ENCODE results near the gene PAWR. TPM values are rescaled to one million over a fixed set of nuclear protein-coding genes. Genes with fewer than 3 reads are reported as not detected.

Gene PAWR
- total and polyA plus RNA-seq, 2 of the 13 experiments (the other 11 are each of a cell fraction or from before 2014, with no cell fraction given): 29.1 to 36.1 TPM

- TF ChIP-seq HNF1A (IDR thresholded peaks at IDR 0.05; ENCODE audit: low read depth): no peak; the same call in 1 of the 2 replicates
- no peak; the same call in 1 of the 2 replicates for TF ChIP-seq HNF1A (CRISPR knock-in tag; IDR thresholded peaks at IDR 0.05; ENCODE audit: borderline replicate concordance)
- TF ChIP-seq ZNF792 (CRISPR knock-in tag; IDR thresholded peaks at IDR 0.05): 0 out of 2 replicates have a peak, but pooled peaks have one; percentile 8
- TF ChIP-seq ZSCAN21 (CRISPR knock-in tag; IDR thresholded peaks at IDR 0.05; ENCODE audit: borderline replicate concordance): no peak
- TF ChIP-seq ZNF260 (CRISPR knock-in tag; IDR thresholded peaks at IDR 0.05; ENCODE audit: borderline replicate concordance, low read depth): no peak
- TF ChIP-seq ZBTB20 (CRISPR knock-in tag; IDR thresholded peaks at IDR 0.05; ENCODE audit: borderline replicate concordance, low read depth): no peak; the same call in 1 of the 2 replicates
- no peak for TF ChIP-seq CHD4 (IDR thresholded peaks at IDR 0.05; ENCODE audit: borderline replicate concordance, low read length)
- TF ChIP-seq ZNF614 (CRISPR knock-in tag; IDR thresholded peaks at IDR 0.05; ENCODE audit: borderline replicate concordance): no peak
- no peak for TF ChIP-seq SAFB2 (CRISPR knock-in tag; IDR thresholded peaks at IDR 0.05; ENCODE audit: borderline replicate concordance, low read depth)
- no peak for TF ChIP-seq SIN3A (IDR thresholded peaks at IDR 0.05; ENCODE audit: borderline replicate concordance, low read depth, low read length)
- TF ChIP-seq SNAI1 (CRISPR knock-in tag; IDR thresholded peaks at IDR 0.05; ENCODE audit: borderline replicate concordance): no peak
- no peak for TF ChIP-seq FIP1L1 (IDR thresholded peaks at IDR 0.05; ENCODE audit: borderline replicate concordance, insufficient read depth, low read depth, low read length)
- TF ChIP-seq KMT2B (CRISPR knock-in tag; IDR thresholded peaks at IDR 0.05): no peak
- no peak for TF ChIP-seq HMGA1 (CRISPR knock-in tag; conservative IDR thresholded peaks at IDR 0.05)
- TF ChIP-seq ZNF644 (CRISPR knock-in tag; IDR thresholded peaks at IDR 0.05; ENCODE audit: low read depth): 0 out of 2 replicates have a peak, but pooled peaks have one; percentile 18
- no peak for TF ChIP-seq REXO4 (CRISPR knock-in tag; IDR thresholded peaks at IDR 0.05; ENCODE audit: borderline replicate concordance)
- TF ChIP-seq HNF1B (CRISPR knock-in tag; IDR thresholded peaks at IDR 0.05): no peak
- no peak for TF ChIP-seq TFAP4 (IDR thresholded peaks at IDR 0.05; ENCODE audit: borderline replicate concordance, low read depth)
- no peak for TF ChIP-seq ZNF17 (CRISPR knock-in tag; IDR thresholded peaks at IDR 0.05)
- TF ChIP-seq ZNF790 (CRISPR knock-in tag; IDR thresholded peaks at IDR 0.05; ENCODE audit: borderline replicate concordance): no peak
- TF ChIP-seq TIGD3 (CRISPR knock-in tag; IDR thresholded peaks at IDR 0.05; ENCODE audit: borderline replicate concordance): no peak
- TF ChIP-seq RXRA (CRISPR knock-in tag; IDR thresholded peaks at IDR 0.05): no peak
Observed at GRCh38 chr12:79549531-79550271, 141.1 kb downstream of the PAWR start (continued).
